PC-9 (cell line): ENCODE results near the gene IL13.

Experiments
- EZH2 ChIP-seq: fragments of 200-600 bp; sonication (generic); IDR thresholded peaks from 2 replicates; pipeline ENCODE4 v1.8.0; 2017; ENCODE audit warnings: antibody characterized with exemption, low read depth
- TF ChIP-seq, protein P1 (sequence below): fragments of 200-600 bp; sonication (generic); conservative IDR thresholded peaks from 2 replicates; pipeline ENCODE4 v1.6.1; 2017; ENCODE audit warnings: mixed run types, antibody characterized with exemption, mild to moderate bottlenecking, moderate library complexity

- TF ChIP-seq, protein P1, sequence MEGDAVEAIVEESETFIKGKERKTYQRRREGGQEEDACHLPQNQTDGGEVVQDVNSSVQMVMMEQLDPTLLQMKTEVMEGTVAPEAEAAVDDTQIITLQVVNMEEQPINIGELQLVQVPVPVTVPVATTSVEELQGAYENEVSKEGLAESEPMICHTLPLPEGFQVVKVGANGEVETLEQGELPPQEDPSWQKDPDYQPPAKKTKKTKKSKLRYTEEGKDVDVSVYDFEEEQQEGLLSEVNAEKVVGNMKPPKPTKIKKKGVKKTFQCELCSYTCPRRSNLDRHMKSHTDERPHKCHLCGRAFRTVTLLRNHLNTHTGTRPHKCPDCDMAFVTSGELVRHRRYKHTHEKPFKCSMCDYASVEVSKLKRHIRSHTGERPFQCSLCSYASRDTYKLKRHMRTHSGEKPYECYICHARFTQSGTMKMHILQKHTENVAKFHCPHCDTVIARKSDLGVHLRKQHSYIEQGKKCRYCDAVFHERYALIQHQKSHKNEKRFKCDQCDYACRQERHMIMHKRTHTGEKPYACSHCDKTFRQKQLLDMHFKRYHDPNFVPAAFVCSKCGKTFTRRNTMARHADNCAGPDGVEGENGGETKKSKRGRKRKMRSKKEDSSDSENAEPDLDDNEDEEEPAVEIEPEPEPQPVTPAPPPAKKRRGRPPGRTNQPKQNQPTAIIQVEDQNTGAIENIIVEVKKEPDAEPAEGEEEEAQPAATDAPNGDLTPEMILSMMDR = no peak
- no peak for TF ChIP-seq EZH2
Measured at GRCh38 chr5:132663771-132664695, 6.1 kb downstream of the IL13 start.
